ENCODE results near the gene DSCAML1. TPM values are rescaled to one million over a fixed set of nuclear protein-coding genes. Genes with fewer than 3 reads are reported as not detected.

The DSCAML1 gene
- total RNA-seq, 1 donor from 2014 or later, result 2.5 TPM

DNA sequence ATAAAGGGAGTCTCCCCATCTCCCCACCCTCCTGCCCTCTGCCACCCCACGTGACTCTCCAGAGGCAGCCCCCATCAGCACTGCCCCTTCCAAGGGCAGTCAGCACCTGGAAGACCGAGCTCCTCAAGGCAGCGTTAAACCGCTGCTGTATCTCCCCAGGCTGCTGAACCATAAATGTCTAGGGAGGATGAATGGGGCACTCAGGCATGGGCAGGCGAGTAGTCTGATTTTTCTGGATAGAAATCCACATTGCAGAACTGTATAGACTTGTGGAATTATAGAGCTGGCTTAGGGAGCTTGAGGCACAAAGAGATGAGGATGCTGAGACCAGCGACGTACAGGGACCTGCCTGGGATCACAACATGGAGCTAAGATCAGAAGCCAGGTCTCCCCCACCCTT is 269.7 kb downstream of the DSCAML1 start:
- H3K4me1 Mint-ChIP-seq, result peaks cover 2% of the 10 kb centered on the region
- H3K27ac Mint-ChIP-seq, result no peak overlapping the region
- DNase-seq (ENCODE audit: low spot score in 2 of 2, unreplicated experiment in 2 of 2), result no peak
- peaks cover 11% of the 10 kb centered on the region for H3K27me3 Mint-ChIP-seq (ENCODE audit: low read depth)
- no peaks in the 10 kb centered on the region for H3K36me3 Mint-ChIP-seq
- TF ChIP-seq CTCF (IDR thresholded peaks at IDR 0.05; ENCODE audit: unreplicated experiment), result no peak
- no peak overlapping the region for H3K4me3 Mint-ChIP-seq
- no peaks in the 10 kb centered on the region for H3K9me3 Mint-ChIP-seq

GRCh38 chr11:117525866-117526542 is 271.0 kb downstream of the DSCAML1 start:
- DNase-seq (ENCODE audit: low spot score in 2 of 2, unreplicated experiment in 2 of 2), result no peak
- Mint-ChIP-seq H3K27ac (no peak overlapping the region), H3K4me1 (peaks cover 2% of the 10 kb centered on the region), H3K27me3 (ENCODE audit: low read depth) (peaks cover 8% of the 10 kb centered on the region), H3K36me3 (no peaks in the 10 kb centered on the region), H3K4me3 (no peak overlapping the region), H3K9me3 (no peaks in the 10 kb centered on the region)
- TF ChIP-seq CTCF (IDR thresholded peaks at IDR 0.05; ENCODE audit: unreplicated experiment), result no peak

- H3K9me3 Mint-ChIP-seq, result no peaks in the 10 kb centered on the region
- TF ChIP-seq CTCF (IDR thresholded peaks at IDR 0.05; ENCODE audit: unreplicated experiment), result no peak
- no peaks in the 10 kb centered on the region for H3K36me3 Mint-ChIP-seq
- H3K4me1 Mint-ChIP-seq, result peaks cover 2% of the 10 kb centered on the region
- no peak for DNase-seq (ENCODE audit: low spot score in 2 of 2, unreplicated experiment in 2 of 2)
- peaks cover 2% of the 10 kb centered on the region for H3K27me3 Mint-ChIP-seq (ENCODE audit: low read depth)
- no peak overlapping the region for H3K27ac Mint-ChIP-seq
- no peak overlapping the region for H3K4me3 Mint-ChIP-seq
These were observed 272.4 kb downstream of the DSCAML1 start for GRCh38 chr11:117524468-117525183.

DNA sequence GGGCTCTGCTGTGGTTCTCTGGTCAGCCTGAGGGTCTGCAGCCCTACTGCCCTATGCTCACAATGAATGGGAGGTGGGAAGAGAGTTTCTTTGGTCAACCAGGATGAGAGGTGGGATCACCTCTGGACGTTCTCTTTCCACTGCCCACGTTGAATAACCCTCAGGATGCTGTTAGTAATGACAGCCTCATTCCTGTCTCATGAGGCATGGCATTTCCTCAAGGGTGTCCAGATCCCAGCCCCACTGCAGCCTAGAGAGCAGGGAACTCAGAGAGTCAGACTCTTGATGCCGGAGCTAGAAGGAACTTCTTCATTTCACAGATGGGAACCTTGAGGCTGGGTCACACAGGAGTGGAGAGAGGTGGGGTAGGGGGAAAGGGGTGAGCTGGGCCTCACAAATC is 273.3 kb downstream of the DSCAML1 start:
- no peak for TF ChIP-seq CTCF (IDR thresholded peaks at IDR 0.05; ENCODE audit: unreplicated experiment)
- H3K36me3 Mint-ChIP-seq, result no peaks in the 10 kb centered on the region
- peaks cover 2% of the 10 kb centered on the region for H3K27me3 Mint-ChIP-seq (ENCODE audit: low read depth)
- peaks cover 5% of the 10 kb centered on the region for H3K4me1 Mint-ChIP-seq
- no peak for DNase-seq (ENCODE audit: low spot score in 2 of 2, unreplicated experiment in 2 of 2)
- H3K27ac Mint-ChIP-seq, result no peak overlapping the region
- H3K4me3 Mint-ChIP-seq, result no peak overlapping the region
- no peaks in the 10 kb centered on the region for H3K9me3 Mint-ChIP-seq

DNA sequence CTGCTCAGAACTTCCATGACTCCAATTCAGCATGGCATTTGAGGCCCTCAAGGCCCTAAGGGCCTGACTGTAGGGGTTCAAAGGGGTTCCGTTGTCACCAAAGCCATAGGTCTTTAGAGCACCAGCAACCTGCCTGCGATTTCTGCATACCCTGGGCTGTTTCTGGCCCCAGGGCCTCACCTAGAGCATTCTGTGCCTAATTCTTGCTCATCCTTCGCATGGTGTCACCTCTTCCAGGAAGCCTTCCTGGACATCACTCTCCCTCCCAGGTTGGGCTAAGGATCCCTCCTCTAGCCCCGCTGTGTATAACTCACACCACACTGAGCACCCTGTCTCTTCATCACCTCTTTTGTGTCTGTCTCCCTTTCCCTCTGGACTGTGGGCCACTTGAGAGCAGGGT is 275.0 kb downstream of the DSCAML1 start:
- H3K4me3 Mint-ChIP-seq, result no peak overlapping the region
- H3K27me3 Mint-ChIP-seq (ENCODE audit: low read depth), result peaks cover 5% of the 10 kb centered on the region
- DNase-seq (ENCODE audit: low spot score in 2 of 2, unreplicated experiment in 2 of 2), result no peak
- peaks cover 4% of the 10 kb centered on the region for H3K4me1 Mint-ChIP-seq
- no peak for TF ChIP-seq CTCF (IDR thresholded peaks at IDR 0.05; ENCODE audit: unreplicated experiment)
- H3K9me3 Mint-ChIP-seq, result no peaks in the 10 kb centered on the region
- no peak overlapping the region for H3K27ac Mint-ChIP-seq
- H3K36me3 Mint-ChIP-seq, result no peaks in the 10 kb centered on the region
